NCI-H1048 (cell line): ENCODE measurements around the gene EXOG.
"Not testable (repeated sequence)": the region's sequence is repeated elsewhere in the genome, so short reads cannot be mapped to it uniquely, and the experiment has no call there.

Experiments used
- DNase-seq: peaks from one replicate; lab custom pipeline; 2025; lab: John Stamatoyannopoulos, UW

Gene EXOG

DNA sequence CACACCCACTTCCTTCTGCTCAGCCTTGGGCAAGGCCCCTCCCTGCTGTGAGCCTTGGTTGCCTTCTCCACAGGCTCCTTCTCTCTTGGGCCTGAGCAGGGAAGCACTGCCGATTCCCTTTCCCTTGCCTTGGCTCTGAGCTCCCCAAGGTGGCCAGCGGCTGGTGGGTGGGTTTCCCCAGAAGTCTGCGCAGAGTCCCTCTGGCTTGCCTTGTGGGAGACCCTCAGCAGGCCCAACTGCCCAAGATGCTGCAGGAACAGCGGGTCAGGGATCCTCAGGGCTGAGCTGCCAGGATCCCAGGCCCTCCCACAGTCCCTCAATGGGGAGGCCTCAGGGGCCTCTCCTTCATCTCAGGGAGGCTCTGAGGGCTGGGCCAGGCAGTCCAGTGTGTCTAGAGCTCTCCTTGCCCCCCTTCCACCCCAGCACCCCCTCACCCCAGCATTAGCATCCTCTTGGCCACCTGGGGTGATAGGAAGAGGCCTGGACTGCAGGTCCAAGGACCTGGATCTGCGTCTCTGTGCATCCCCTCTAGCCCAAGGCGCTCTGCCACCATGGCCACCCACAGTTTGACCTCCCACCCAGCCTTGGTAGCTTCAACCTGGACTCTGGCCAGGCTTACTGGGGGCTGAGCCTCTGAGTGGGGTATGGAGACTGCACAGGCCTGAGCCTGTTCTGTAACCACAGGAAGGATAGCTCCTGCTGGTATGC lies 68.6 kb downstream of the EXOG start:
- DNase-seq, result no peak

- no peak for DNase-seq
These were observed 69.4 kb downstream of the EXOG start for GRCh38 chr3:38565339-38566214.

GRCh38 chr3:38566215-38566528 lies 70.0 kb downstream of the EXOG start:
- no peak for DNase-seq

DNA sequence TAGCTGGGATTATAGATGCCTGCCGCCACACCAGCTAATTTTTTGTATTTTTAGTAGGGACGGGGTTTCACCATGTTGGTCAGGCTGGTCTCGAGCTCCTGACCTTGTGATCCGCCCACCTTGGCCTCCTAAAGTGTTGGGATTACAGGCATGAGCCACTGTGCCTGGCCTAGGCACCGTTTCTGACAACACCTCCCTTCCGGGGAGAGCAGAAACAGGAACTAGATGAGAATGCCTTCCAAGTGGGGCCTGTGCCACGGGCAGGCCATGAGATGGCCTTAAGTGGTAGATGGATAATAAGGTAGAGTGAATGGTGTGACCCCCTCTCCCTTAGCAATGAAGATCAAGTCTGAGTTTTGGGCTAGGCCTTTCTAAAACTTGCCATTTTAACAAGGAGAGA lies 70.7 kb downstream of the EXOG start:
- DNase-seq, result not testable (repeated sequence)

DNA sequence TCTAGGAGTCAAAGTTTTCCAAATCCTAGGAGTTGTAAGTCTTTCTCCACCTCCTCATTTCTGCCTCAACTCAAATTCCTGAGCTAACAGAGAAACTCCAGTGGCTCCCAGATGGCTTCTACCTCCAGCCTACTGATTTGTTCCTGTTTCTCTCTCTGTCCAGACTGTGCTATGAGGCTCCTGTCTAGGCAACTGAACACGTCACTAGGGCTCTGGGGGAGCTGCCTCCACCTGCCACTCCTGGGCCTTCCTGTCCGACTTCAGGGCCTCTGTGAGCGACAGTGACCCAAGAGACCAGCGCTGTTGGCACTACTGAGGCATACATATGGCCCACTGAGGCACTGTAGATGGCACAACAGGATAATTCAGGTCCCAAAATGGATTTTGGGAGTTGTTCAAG lies 71.4 kb downstream of the EXOG start:
- DNase-seq, result no peak

DNA sequence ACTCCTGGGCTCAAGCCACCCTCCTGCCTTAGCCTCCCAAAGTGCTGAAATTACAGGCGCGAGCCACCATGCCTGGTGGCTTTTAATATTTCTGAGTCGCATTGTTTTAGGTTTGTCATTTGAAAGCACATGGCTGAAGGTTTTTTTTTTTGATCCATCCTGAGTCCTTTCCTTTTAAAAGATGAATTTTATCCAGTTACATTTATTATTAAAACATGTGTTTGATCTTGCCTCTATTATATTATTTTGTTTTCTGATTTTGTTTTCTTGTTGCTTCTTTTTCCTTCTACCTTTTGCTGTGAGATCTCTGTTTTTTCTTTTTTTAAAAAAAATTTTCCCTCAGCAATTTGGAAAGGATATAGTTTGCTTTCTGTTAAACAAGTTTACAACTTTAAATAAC lies 77.0 kb downstream of the EXOG start:
- no peak for DNase-seq

DNA sequence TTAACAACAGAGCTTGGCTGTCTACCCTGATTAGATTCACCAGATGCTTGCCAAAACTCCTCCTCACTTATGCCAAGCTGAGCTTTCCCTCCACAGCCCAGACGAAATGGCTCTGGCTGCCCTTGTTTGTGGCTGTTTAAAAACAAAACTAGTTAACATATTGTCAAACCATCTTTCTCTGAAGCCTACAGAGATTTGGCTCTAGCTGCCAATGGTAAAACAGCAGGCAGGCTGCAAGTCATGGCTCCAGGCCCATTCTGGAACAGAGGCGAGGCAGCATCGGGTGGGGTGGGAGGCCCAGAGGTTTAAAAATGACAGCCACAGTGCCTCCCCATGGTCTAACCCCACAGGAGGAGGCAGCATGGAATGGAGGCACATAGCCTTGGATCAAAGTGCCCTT lies 77.4 kb downstream of the EXOG start:
- no peak for DNase-seq

- DNase-seq, result no peak
These were observed 78.5 kb downstream of the EXOG start for GRCh38 chr3:38574411-38575278.

- DNase-seq, result no peak
These were observed 79.2 kb downstream of the EXOG start for GRCh38 chr3:38575279-38575843.
